GM12872 (cell line): ENCODE measurements around the gene SOWAHC.

Experiments
- TF ChIP-seq, protein P1 (sequence below): IDR thresholded peaks from 3 replicates; pipeline ENCODE4 v1.5.1; 2011; ENCODE audit warnings: low read depth, mild to moderate bottlenecking, low read length, moderate library complexity; ENCODE audit not compliant: insufficient read depth

The SOWAHC gene, protein sequence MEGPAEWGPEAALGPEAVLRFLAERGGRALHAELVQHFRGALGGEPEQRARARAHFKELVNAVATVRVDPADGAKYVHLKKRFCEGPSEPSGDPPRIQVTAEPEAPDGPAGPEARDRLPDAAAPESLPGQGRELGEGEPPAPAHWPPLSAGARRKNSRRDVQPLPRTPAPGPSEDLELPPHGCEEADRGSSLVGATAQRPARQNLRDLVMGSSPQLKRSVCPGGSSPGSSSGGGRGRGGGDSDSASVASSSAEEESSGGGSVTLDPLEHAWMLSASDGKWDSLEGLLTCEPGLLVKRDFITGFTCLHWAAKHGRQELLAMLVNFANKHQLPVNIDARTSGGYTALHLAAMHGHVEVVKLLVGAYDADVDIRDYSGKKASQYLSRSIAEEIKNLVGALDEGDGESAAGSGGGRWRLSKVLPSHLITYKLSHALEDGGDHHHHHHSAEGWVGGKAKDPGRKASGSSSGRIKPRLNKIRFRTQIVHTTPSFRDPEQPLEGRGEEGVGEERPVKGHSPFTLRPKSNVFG

GRCh38 chr2:109613922-109614714, at the start of gene SOWAHC, which contains the start of gene SEPTIN10:
SOWAHC (plus strand) TSS chr2:109614364; CDS start chr2:109614490, 126 bp downstream.
SEPTIN10 (minus strand) TSS chr2:109613966; CDS start chr2:109613827, 139 bp downstream.
- TF ChIP-seq, protein P1, sequence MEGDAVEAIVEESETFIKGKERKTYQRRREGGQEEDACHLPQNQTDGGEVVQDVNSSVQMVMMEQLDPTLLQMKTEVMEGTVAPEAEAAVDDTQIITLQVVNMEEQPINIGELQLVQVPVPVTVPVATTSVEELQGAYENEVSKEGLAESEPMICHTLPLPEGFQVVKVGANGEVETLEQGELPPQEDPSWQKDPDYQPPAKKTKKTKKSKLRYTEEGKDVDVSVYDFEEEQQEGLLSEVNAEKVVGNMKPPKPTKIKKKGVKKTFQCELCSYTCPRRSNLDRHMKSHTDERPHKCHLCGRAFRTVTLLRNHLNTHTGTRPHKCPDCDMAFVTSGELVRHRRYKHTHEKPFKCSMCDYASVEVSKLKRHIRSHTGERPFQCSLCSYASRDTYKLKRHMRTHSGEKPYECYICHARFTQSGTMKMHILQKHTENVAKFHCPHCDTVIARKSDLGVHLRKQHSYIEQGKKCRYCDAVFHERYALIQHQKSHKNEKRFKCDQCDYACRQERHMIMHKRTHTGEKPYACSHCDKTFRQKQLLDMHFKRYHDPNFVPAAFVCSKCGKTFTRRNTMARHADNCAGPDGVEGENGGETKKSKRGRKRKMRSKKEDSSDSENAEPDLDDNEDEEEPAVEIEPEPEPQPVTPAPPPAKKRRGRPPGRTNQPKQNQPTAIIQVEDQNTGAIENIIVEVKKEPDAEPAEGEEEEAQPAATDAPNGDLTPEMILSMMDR = no peak

- TF ChIP-seq, protein P1 = no peak
Measured at GRCh38 chr2:109575373-109575772, 38.8 kb upstream of the SOWAHC start.

DNA sequence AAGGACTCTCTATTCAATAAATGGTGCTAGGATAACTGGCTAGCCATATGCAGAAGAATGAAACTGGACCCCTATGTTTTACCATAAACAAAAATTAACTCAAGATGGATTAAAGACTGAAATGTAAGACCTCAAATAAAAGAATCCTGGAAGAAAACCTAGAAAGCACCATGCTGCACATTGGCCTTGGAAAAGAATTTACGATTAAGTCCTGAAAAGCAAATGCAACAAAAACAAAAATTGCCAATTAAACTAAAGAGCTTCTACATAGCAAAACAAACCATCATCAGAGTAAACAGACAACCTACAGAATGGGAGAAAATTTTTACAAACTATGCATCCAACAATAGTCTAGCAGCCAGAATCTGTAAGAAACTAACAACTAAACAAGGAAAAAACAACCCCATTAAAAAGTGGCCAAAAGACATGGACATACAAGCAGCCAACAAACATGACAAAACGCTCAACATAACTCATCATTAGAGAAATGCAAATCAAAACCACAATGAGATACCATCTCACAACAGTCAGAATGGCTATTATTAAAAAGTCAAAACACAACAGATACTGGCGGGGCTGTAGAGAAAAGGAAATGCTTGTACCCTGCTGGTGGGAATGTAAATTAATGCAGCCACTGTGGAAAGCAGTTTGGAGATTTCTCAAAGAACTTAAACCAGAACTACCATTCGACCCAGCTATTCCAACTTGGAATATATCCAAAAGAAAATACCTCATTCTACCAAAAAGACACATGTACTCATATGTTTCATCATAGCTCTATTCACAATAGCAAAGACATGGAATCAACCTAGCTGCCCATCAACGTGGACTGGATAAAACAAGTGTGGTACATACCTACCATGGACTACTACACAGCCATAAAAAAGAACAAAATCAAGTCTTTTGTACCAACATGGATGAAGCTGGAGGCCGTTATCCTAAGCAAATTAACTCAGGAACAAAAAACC, 31.0 kb upstream of the SOWAHC start:
- TF ChIP-seq, protein P1 = no peak

DNA sequence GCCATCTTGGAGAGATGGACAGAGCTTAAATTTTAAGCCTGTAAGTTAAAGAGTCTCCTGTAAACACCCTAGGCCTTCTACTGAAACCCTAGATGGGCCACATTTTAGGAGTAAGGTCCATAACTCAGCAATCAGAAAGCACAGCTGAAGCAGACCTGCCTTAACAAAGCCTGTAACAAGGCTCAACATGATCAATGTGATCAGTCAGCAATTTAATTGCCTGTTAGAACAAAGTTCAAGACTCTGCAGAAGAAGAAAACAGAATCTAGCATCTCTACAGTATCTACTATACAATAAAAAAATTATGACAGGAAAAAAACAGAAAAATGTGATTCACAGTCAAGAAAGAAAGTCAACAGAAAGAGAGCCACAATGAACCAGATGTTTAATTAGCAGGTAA, 27.5 kb upstream of the SOWAHC start:
- TF ChIP-seq, protein P1 = no peak

- TF ChIP-seq, protein P1 = no peak
Measured at GRCh38 chr2:109591206-109591605, 23.0 kb upstream of the SOWAHC start.

GRCh38 chr2:109592905-109593304, 21.3 kb upstream of the SOWAHC start:
- TF ChIP-seq, protein P1 = no peak
